Stimulated activated CD4-positive, alpha-beta T cell treated with anti-CD3 and anti-CD28 coated beads, Interleukin-12 subunit alpha, Interleukin-12 subunit beta, amount 100 ng/mL, for 4 hours (primary cell): ENCODE data around the gene BCAR1.

Source experiments
- DNase-seq: peaks from one replicate; pipeline ENCODE4 v3.0.0-alpha.2; 2020

The BCAR1 gene

DNA sequence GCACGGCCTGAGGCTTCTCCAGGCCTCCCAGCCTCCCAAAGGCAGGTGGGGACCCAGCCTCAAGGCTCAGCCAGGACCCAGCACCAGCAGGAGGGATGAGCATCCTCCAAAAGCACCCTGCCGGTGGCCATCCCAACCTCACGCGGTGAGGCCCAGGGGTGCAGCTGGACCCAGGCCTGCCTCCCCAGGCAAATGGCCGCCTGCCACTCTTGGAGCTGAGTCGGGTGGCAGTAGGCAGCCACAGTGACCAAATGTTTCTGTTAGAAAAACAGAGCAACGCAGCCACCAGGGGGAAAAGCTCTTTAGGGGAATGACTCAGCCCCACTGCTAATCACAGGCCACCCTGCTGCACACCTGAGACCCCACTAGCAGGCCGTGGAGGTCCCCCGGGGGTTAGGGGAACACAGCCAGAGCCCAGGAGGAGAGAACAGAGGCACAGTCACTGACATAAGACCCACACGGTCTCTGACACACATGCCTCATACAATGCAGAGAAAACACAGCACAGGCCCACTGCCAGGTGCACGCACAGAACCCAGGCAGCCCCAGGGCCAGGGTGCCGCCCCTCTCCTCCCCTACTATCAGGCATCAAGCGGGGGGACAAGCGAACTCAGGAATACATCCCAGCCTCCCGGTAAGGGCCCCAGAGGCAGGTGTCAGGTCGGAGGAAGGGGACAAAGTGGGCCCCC lies 12.4 kb downstream of the BCAR1 start:
- no peak for DNase-seq

DNA sequence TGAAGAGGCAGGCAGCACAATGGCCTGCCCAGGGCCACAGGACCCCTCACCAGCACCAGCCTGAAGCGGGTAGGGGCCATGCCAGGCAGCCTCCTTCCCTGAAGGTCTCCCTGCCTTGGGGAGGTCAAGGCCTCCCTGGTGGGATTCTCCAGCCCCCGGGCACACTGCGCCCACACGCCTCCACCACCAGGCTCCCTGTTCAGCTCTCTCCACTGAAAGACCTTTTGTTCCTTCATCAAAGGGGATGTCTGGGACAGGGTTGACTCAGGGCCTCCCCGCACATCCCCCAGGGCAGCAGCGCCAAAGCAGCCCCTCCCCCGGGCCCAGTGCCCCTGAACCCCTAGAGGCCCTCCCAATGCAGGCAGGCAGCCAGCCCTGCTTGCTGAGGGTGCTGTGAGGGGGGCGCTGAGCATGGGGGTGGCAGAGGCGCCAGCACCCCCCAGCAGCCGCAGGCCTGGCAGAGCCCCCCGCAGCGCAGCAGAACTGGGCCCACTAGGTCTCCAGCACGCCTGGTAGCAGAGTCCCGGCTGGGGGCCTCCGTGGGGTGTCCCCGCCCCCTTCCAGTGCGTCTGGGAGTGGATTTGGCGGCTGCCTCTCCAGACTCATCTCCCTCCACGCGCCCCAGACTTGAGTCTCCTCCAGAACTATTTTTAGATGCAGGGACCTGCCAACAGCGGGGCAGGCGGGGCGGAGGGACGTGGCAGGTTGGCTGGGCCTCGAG lies 13.1 kb downstream of the BCAR1 start:
- DNase-seq, result no peak

GRCh38 chr16:75237398-75238131 lies 13.9 kb downstream of the BCAR1 start:
- DNase-seq, result no peak

- no peak for DNase-seq
Measured at GRCh38 chr16:75236736-75237397, 14.6 kb downstream of the BCAR1 start.

GRCh38 chr16:75236232-75236631 lies 15.2 kb downstream of the BCAR1 start:
- DNase-seq, result no peak

DNA sequence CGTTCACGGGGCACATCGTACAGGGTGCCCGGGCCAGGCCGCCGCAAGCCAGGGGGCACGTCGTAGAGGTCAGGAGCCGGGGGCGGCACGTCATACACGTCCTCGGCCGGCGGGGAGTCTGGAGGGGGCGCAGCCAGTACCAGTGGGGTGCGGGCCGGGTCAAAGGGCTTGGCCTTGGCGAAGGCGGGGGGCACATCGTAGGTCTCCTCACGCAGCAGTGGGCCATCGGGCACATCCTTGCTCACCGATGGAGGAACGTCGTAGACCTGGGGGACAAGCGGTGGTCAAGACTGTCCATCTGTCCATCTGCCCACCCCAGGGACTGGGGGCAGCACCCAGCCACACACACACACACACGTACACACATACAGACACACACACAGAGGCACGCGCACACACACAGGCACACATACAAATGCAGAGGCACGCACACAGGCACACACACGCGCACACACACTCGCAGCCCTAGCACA lies 15.7 kb downstream of the BCAR1 start:
- no peak for DNase-seq

DNA sequence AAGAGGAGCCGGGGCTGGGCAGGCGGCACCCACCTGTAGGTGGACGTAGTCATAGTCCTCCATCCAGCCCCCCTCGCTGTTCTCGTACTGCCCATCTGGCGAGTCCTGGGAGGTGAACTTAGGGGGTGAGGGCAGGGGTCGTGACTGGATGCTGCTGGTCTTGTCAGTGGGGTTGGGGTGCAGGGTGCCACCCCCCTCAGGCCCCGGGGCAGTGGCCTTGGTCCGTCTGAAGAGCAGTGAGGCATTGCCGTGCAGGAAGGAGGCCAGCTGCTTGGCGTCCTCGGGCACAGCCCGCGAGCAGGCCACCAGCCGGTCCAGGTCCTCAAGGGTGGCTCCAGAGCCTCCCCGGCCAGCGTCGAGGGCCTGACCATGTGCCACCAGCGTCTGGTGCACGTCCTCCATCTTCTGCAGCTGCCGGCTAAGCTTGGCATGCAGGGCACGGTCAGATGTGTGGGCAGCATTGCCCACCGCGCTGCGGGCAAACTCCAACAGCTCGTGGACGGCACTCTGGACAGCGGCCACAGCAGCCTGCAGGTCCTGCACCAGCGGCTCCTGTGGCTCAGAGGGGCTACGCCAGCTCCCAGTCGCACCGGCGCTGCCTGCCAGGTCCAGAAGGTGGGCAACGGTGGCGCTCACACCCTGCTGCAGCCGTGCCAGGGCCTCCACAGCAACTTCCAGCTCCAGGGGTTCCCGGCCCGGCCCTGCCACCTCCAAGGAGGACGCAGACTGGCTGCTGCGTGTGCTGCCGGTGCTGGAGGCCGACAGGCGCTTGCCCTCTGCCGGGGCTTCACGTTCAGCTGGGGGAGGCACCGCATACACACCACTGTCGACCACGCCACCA lies 16.3 kb downstream of the BCAR1 start:
- DNase-seq, result no peak

- no peak for DNase-seq
Measured at GRCh38 chr16:75233611-75233938, 17.8 kb downstream of the BCAR1 start.

GRCh38 chr16:75231570-75231969 lies 19.9 kb downstream of the BCAR1 start:
- no peak for DNase-seq

GRCh38 chr16:75230471-75231110 lies 20.8 kb downstream of the BCAR1 start:
- no peak for DNase-seq

DNA sequence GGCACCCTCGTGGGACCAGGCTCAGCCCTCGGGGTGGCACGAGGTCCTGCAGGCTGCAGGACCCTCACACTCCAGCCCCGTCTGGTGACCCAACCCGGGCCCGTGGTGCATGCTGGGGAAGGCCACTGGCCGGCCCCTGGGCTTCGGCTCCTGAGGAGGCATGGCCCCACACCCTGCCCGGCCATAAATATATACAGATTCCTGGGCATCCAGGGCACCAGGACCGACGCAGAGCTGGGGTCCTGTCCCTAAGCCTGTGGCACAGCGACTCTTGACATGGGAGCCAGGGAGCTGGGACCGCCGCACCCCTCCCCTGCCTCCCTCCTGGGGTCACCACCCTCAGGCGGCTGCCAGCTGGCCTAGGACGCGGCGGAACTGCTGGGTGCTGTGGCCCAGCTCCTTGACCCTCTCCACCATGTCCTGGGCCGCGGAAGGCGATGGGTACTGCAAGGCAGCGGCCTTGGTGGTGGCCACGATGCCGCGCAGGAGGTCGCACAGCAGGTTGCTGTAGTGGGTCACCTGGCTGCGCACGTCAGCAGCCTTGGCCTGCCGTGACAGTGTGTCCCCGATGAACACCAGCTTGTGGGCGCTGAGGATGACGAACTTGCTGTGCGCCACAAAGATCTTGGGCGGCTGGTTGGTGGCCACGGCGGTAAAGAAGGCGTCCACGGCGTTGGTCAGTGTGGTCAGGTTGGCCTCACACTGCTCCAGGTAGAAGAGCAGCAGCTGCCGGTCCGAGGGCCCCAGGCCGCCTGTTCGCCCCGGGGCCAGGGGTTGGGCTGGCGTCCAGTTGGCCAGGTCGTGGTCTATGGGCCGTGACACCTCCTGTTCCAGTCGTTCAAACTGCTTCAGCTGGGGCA lies 22.0 kb downstream of the BCAR1 start:
- DNase-seq, result no peak

DNA sequence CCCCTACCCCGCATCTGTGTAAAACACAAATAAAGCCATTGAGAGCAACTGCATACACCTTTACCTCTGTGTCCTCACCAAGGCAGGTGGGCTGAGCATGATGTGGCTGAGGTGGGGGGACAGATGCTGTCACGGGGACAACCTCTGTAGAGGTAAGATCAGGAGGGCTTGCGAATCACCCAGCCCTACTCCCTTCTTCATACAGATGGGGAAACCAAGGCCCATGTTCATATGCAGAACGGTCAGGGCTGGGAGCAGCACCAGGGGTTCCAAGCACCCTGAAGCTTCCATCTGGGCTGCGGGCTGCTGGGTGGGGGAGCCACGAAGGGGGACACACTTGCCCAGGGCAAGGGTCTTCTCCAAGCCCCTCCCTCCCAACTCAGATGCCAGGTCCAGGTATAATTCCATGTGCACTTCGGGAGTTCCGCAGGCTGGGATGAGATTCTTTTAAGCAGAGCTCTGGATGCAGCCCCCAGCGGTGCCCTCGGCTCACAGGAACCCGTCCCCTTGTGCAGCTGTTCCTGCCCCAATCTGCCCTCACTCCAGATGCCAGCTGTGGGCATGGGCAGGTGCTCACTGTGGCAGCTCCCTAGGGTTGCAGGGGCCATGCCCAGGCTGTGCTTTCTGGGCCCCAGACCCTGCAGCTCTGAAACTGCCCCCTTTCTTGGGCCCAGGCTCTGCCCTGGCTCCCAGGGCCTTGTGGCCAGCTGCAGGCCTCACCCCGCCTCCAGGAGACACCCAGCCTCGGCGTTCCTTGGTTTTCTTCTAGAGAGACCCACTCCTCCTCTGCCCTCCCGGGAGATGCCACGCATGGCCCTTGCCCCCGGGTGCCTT lies 23.1 kb downstream of the BCAR1 start:
- DNase-seq, result no peak

GRCh38 chr16:75227361-75228142 lies 23.9 kb downstream of the BCAR1 start:
- DNase-seq, result no peak

DNA sequence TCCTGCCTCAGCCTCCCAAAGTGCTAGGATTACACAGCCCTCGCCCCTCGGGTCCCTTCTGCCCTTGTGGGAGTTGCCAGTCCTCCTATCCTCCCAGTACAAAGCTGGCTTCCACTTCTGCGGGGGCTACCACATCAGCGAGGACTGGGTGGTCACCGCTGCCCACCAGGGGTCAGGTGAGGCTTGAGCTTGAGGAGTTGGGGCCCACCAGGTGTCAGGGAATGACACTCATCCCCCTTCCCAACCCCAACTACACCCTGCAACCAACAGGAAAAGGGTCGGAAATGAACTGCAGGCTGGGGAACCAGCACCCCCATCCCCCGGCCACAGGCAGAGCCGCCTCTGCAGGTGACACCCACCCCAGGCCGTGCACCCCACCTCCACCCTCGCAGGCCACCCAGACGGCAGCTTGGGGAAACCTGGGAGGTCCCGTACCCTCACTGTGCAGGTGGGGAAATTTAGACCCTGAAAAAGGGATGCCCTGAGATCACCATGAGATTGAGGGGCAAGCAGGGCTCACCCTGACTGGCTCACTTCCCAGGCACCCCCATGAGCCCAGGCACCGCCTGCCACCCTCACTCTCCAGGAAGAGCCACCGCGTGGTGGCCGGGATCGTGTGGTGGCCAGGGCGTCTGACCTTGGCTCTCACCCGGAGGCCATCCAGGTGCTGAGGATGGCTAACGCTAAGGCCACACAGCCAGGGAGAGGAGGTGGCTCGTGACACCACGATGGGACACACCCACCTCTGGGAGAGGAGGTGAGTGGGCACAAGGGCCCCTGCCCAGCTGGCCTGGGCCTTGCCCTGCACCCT lies 24.7 kb downstream of the BCAR1 start:
- no peak for DNase-seq

DNA sequence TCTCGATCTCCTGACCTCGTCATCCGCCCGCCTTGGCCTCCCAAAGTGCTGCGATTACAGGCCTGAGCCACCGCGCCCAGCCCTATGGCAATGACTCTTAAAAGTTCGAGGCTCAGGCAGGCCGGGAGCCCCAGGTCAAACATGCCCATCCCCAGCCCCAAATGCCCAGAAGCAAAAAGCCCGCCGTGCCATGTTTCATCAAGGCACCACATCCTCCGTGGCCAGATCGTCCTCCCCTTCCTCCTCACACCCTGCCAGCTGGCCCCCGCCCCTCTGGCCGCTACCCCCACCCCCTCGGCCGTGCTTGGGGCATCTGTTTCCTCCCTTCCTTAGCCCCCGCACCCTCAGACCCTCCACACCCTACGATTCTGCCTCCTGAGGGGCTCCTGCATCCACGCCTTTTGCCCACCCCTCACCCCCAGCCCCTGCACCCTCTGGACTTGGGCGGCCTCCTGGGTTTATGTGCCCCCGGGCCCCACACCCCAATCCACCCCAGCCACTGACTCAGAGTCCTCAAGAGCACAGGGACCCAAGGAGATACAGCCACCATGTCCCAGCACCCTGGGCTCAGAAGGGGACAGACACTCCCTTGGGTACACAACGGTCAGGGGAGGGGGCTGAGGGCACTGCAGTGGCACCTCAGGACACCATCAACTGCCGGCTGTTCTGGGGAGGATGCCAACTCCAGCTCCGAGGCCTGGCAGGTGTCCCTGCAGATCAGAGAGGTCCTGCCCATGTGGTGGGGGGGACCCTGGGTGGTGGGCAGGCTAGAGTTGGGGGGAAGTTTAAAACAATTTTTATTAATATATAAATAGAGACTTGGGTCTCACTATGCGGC lies 25.5 kb downstream of the BCAR1 start:
- no peak for DNase-seq

- no peak for DNase-seq
Measured at GRCh38 chr16:75225092-75225491, 26.3 kb downstream of the BCAR1 start.
